GM19468 (cell line): ENCODE measurements around the gene PDE6C.
"Not testable (repeated sequence)": the region's sequence is repeated elsewhere in the genome, so short reads cannot be mapped to it uniquely, and the experiment has no call there.

Experiments used
- ATAC-seq: cut with Tn5 transposase; IDR thresholded peaks from one replicate; pipeline ENCODE4 v1.9.1; 2021; ENCODE audit warnings: mild to moderate bottlenecking, moderate library complexity, moderate number of reproducible peaks; ENCODE audit not compliant: unreplicated experiment; ENCODE audit errors: extremely low read depth

The PDE6C gene

DNA sequence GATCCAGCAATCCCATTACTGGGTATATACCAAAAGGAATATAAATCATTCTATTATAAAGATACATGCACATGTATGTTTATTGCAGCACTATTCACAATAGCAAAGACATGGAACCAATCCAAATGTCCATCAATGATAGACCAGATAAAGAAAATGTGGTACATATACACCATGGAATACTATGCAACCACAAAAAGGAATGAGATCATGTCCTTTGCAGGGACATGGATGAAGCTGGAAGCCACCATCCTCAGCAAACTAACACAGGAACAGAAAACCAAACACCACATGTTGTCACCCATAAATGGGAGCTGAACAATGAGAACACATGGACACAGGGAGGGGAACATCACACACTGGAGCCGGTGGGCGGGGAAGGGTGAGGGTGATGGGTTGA lies 84.2 kb downstream of the PDE6C start:
- not testable (repeated sequence) for ATAC-seq

GRCh38 chr10:93697207-93697606 lies 84.9 kb downstream of the PDE6C start:
- no peak for ATAC-seq

DNA sequence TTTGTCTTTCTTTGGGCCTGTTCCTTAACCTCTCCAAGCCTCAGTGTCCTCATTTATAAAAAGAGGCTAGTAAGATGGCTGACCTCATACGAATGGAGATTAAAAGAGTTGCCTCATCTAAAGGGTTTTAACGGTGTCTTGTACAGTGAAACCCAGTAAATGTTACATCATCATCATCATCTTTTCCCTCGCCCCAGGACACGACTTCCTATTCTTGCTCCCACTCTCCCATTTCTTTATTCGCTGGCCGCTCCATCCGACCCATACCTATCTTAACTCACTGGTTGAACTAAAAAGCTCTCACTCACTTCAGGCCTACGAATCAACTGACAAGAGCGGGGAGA lies 89.5 kb downstream of the PDE6C start:
- no peak for ATAC-seq

GRCh38 chr10:93702210-93703001 lies 90.1 kb downstream of the PDE6C start, which contains the start of gene FRA10AC1:
Gene FRA10AC1, minus strand, starts transcription at chr10:93702592. Its CDS starts 2,486 bp downstream, at chr10:93700106.
- ATAC-seq = peak; percentile 70

- ATAC-seq = no peak
Measured at GRCh38 chr10:93703066-93703465, 90.7 kb downstream of the PDE6C start.

GRCh38 chr10:93703841-93704240 lies 91.5 kb downstream of the PDE6C start:
- ATAC-seq = no peak

DNA sequence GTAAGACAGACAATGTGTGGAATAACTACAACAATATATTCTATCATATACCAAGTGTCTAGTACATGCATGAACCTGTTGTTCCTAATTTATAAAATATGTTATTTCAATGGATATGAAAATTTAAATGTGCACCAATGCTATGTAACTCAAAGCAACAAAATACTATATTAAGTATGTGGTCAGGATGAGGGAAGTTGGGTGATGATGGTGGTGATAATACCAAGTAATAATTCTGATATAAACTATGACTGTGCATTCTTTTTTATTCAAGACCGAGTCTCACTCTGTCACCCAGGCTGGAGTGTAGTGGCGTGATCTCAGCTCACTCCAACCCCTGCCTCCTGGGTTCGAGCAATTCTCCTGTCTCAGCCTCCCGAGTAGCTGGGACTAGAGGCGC lies 92.1 kb downstream of the PDE6C start:
- ATAC-seq = no peak

DNA sequence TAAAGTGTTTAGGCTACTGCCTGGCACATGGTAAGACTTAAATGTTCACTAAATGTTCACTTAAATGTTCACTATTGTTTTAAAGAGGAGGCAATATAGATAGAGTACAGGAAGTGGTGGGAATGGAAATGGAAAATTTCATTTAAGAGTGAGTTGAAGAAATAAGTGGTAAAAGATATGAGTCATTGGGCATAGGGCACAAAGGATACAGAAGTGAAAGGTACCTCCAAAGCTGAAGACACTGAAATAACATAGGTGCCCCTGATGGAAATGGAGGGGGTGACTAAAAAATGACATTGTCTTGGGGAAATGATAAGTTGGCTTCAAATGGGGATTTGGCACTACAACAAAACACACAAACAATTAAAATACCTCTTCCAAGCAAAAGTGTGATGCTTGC lies 95.3 kb downstream of the PDE6C start:
- no peak for ATAC-seq

GRCh38 chr10:93710333-93710909 lies 98.1 kb downstream of the PDE6C start:
- ATAC-seq = no peak

- no peak for ATAC-seq
Measured at GRCh38 chr10:93711891-93712290, 99.6 kb downstream of the PDE6C start.

GRCh38 chr10:93712593-93712992 lies 100.3 kb downstream of the PDE6C start:
- no peak for ATAC-seq

- ATAC-seq = peak; percentile 71
Measured at GRCh38 chr10:93715345-93715744, 103.0 kb downstream of the PDE6C start.
